ENCODE measurements around the gene MAP3K5.

Gene MAP3K5

GRCh38 chr6:136527831-136528230 lies 264.4 kb downstream of the MAP3K5 start:
- H3K4me3 ChIP-seq (ENCODE audit: low read depth, low read length), result no peak overlapping the region
- in situ Hi-C loops (cut with HindIII; ENCODE audit: low sequenced_read_pairs), result no loop called here
- no peak for TF ChIP-seq CTCF (IDR thresholded peaks at IDR 0.05; ENCODE audit: low read depth, low read length)
- DNase-seq (ENCODE audit: low read depth, low spot score), result no peak

GRCh38 chr6:136526937-136527336 lies 265.3 kb downstream of the MAP3K5 start:
- no peak for TF ChIP-seq CTCF (IDR thresholded peaks at IDR 0.05; ENCODE audit: low read depth, low read length)
- H3K4me3 ChIP-seq (ENCODE audit: low read depth, low read length), result no peak overlapping the region
- in situ Hi-C loops (cut with HindIII; ENCODE audit: low sequenced_read_pairs), result no loop called here
- DNase-seq (ENCODE audit: low read depth, low spot score), result no peak

GRCh38 chr6:136526196-136526930 lies 265.9 kb downstream of the MAP3K5 start:
- in situ Hi-C loops (cut with HindIII; ENCODE audit: low sequenced_read_pairs), result no loop called here
- DNase-seq (ENCODE audit: low read depth, low spot score), result peak; percentile 62
- peak; percentile 65 for TF ChIP-seq CTCF (IDR thresholded peaks at IDR 0.05; ENCODE audit: low read depth, low read length)
- no peak overlapping the region for H3K4me3 ChIP-seq (ENCODE audit: low read depth, low read length)

- in situ Hi-C loops (cut with HindIII; ENCODE audit: low sequenced_read_pairs), result no loop called here
- DNase-seq (ENCODE audit: low read depth, low spot score), result no peak
- no peak for TF ChIP-seq CTCF (IDR thresholded peaks at IDR 0.05; ENCODE audit: low read depth, low read length)
- H3K4me3 ChIP-seq (ENCODE audit: low read depth, low read length), result no peak overlapping the region
Measured at GRCh38 chr6:136525586-136526195, 266.6 kb downstream of the MAP3K5 start.

GRCh38 chr6:136524936-136525413 lies 267.3 kb downstream of the MAP3K5 start:
- in situ Hi-C loops (cut with HindIII; ENCODE audit: low sequenced_read_pairs), result no loop called here
- no peak for DNase-seq (ENCODE audit: low read depth, low spot score)
- TF ChIP-seq CTCF (IDR thresholded peaks at IDR 0.05; ENCODE audit: low read depth, low read length), result no peak
- H3K4me3 ChIP-seq (ENCODE audit: low read depth, low read length), result no peak overlapping the region

GRCh38 chr6:136524339-136524935 lies 267.8 kb downstream of the MAP3K5 start:
- no peak for DNase-seq (ENCODE audit: low read depth, low spot score)
- no peak for TF ChIP-seq CTCF (IDR thresholded peaks at IDR 0.05; ENCODE audit: low read depth, low read length)
- no peak overlapping the region for H3K4me3 ChIP-seq (ENCODE audit: low read depth, low read length)
- in situ Hi-C loops (cut with HindIII; ENCODE audit: low sequenced_read_pairs), result no loop called here
